ENCODE data around the gene USH2A.

The USH2A gene

GRCh38 chr1:215600867-215601266 is 822.4 kb downstream of the USH2A start:
- DNase-seq (ENCODE audit: low read depth, low spot score): no peak

- no peak for DNase-seq (ENCODE audit: low read depth, low spot score)
Measured at GRCh38 chr1:215600258-215600792, 822.9 kb downstream of the USH2A start.

GRCh38 chr1:215599418-215600074 is 823.7 kb downstream of the USH2A start:
- no peak for DNase-seq (ENCODE audit: low read depth, low spot score)

GRCh38 chr1:215597961-215598360 is 825.3 kb downstream of the USH2A start:
- DNase-seq (ENCODE audit: low read depth, low spot score): no peak

GRCh38 chr1:215595231-215595630 is 828.0 kb downstream of the USH2A start:
- DNase-seq (ENCODE audit: low read depth, low spot score): no peak

GRCh38 chr1:215594640-215595039 is 828.6 kb downstream of the USH2A start:
- DNase-seq (ENCODE audit: low read depth, low spot score): no peak

GRCh38 chr1:215590779-215591491 is 832.3 kb downstream of the USH2A start:
- DNase-seq (ENCODE audit: low read depth, low spot score): no peak

- DNase-seq (ENCODE audit: low read depth, low spot score): no peak
Measured at GRCh38 chr1:215589650-215590435, 833.4 kb downstream of the USH2A start.

GRCh38 chr1:215584389-215584788 is 838.9 kb downstream of the USH2A start:
- no peak for DNase-seq (ENCODE audit: low read depth, low spot score)

- no peak for DNase-seq (ENCODE audit: low read depth, low spot score)
Measured at GRCh38 chr1:215583185-215583749, 840.0 kb downstream of the USH2A start.

GRCh38 chr1:215581896-215582295 is 841.4 kb downstream of the USH2A start:
- no peak for DNase-seq (ENCODE audit: low read depth, low spot score)
